Measurements from ENCODE around the gene MED13L.
A peak's percentile ranks its signal among the peaks of the same experiment; 100 is the strongest.

Gene MED13L

GRCh38 chr12:116123451-116124258 is 153.8 kb downstream of the MED13L start:
- peak; percentile 33 for DNase-seq

GRCh38 chr12:116122628-116123027 is 154.9 kb downstream of the MED13L start:
- no peak for DNase-seq

GRCh38 chr12:116121453-116121871 is 156.0 kb downstream of the MED13L start:
- no peak for DNase-seq

GRCh38 chr12:116116650-116117424 is 160.7 kb downstream of the MED13L start:
- DNase-seq, result no peak

GRCh38 chr12:116113398-116114130 is 163.9 kb downstream of the MED13L start:
- no peak for DNase-seq

GRCh38 chr12:116106870-116107269 is 170.6 kb downstream of the MED13L start:
- no peak for DNase-seq

GRCh38 chr12:116104167-116104767 is 173.2 kb downstream of the MED13L start:
- no peak for DNase-seq

- no peak for DNase-seq
These were observed 175.5 kb downstream of the MED13L start for GRCh38 chr12:116101991-116102390.

- DNase-seq, result no peak
These were observed 177.7 kb downstream of the MED13L start for GRCh38 chr12:116099652-116100432.

- DNase-seq, result no peak
These were observed 180.6 kb downstream of the MED13L start for GRCh38 chr12:116096874-116097273.

GRCh38 chr12:116094475-116094874 is 183.0 kb downstream of the MED13L start:
- no peak for DNase-seq

GRCh38 chr12:116093915-116094314 is 183.6 kb downstream of the MED13L start:
- DNase-seq, result no peak

- DNase-seq, result no peak
These were observed 184.7 kb downstream of the MED13L start for GRCh38 chr12:116092776-116093175.

GRCh38 chr12:116092162-116092561 is 185.3 kb downstream of the MED13L start:
- no peak for DNase-seq

- no peak for DNase-seq
These were observed 185.9 kb downstream of the MED13L start for GRCh38 chr12:116091579-116091978.

GRCh38 chr12:116090516-116090915 is 187.0 kb downstream of the MED13L start:
- DNase-seq, result no peak

- no peak for DNase-seq
These were observed 188.4 kb downstream of the MED13L start for GRCh38 chr12:116089080-116089479.

- DNase-seq, result no peak
These were observed 189.5 kb downstream of the MED13L start for GRCh38 chr12:116087962-116088361.

GRCh38 chr12:116087399-116087798 is 190.1 kb downstream of the MED13L start:
- DNase-seq, result no peak

GRCh38 chr12:116080415-116080814 is 197.1 kb downstream of the MED13L start:
- no peak for DNase-seq

GRCh38 chr12:116078396-116078795 is 199.1 kb downstream of the MED13L start:
- DNase-seq, result no peak

GRCh38 chr12:116077431-116077830 is 200.1 kb downstream of the MED13L start:
- no peak for DNase-seq
